Neuronal stem cell (in vitro differentiated cells): ENCODE data around the gene POLR1D.

ENCODE experiments used
- DNase-seq: peaks from one replicate; pipeline ENCODE4 v3.0.0-alpha.2; 2013; ENCODE audit warnings: low spot score
- H2AFZ ChIP-seq: one replicate; pipeline ENCODE4 v1.6.1; 2013; ENCODE audit warnings: mild to moderate bottlenecking, low read length, inconsistent platforms
- H2AK5ac ChIP-seq: 2 replicates; pipeline ENCODE4 v1.6.1; 2013; ENCODE audit warnings: low read depth, mild to moderate bottlenecking, inconsistent platforms, low read length, moderate library complexity, mixed read lengths
- H2BK120ac ChIP-seq: 2 replicates; pipeline ENCODE4 v1.6.1; 2013; ENCODE audit warnings: low read depth, mild to moderate bottlenecking, inconsistent platforms, low read length, moderate library complexity, mixed read lengths
- H2BK12ac ChIP-seq: one replicate; pipeline ENCODE4 v1.6.1; 2013; ENCODE audit warnings: low read length, inconsistent platforms
- H2BK15ac ChIP-seq: 2 replicates; pipeline ENCODE4 v1.6.1; 2013; ENCODE audit warnings: mild to moderate bottlenecking, low read length, inconsistent platforms, mixed read lengths
- H2BK5ac ChIP-seq: one replicate; pipeline ENCODE4 v1.6.1; 2013; ENCODE audit warnings: inconsistent platforms, mild to moderate bottlenecking, low read length, moderate library complexity
- H3K14ac ChIP-seq: one replicate; pipeline ENCODE4 v1.6.1; 2013; ENCODE audit warnings: low read length, inconsistent platforms
- H3K18ac ChIP-seq: 2 replicates; pipeline ENCODE4 v1.6.1; 2013; ENCODE audit warnings: low read length, inconsistent platforms
- H3K23ac ChIP-seq: 2 replicates; pipeline ENCODE4 v1.6.1; 2013; ENCODE audit warnings: low read depth, mild to moderate bottlenecking, mixed read lengths, low read length, inconsistent platforms; ENCODE audit not compliant: poor library complexity
- H3K27ac ChIP-seq: replicated peaks from 3 replicates; pipeline ENCODE4 v1.5.1; 2013; ENCODE audit warnings: low read length, inconsistent platforms
- H3K27me3 ChIP-seq, 3 experiments: 2 replicates each; pipeline ENCODE4 v1.6.1; 2013; ENCODE audit warnings: low read length in 3 of 3, mild to moderate bottlenecking in 2 of 3, inconsistent platforms in 1 of 3, low read depth in 1 of 3, mixed read lengths in 1 of 3, moderate library complexity in 1 of 3; ENCODE audit not compliant: control insufficient read depth in 3 of 3, insufficient read depth in 3 of 3
- H3K36me3 ChIP-seq, 2 donors: replicated peaks in 1 of 2; 2 replicates each; pipeline ENCODE4 v1.6.1; 2013; ENCODE audit warnings: low read length in 2 of 2; ENCODE audit not compliant: control insufficient read depth in 2 of 2, insufficient read depth in 2 of 2
- H3K4ac ChIP-seq: 2 replicates; pipeline ENCODE4 v1.6.1; 2013; ENCODE audit warnings: inconsistent platforms, mild to moderate bottlenecking, low read length, moderate library complexity
- H3K4me1 ChIP-seq, 2 donors: 1 replicate in 1 of 2; 2 replicates in 1 of 2; pipeline ENCODE4 v1.6.1; 2013; ENCODE audit warnings: low read length in 2 of 2, low read depth in 1 of 2; ENCODE audit not compliant: control insufficient read depth in 2 of 2, insufficient read depth in 1 of 2
- H3K4me2 ChIP-seq: one replicate; pipeline ENCODE4 v1.6.1; 2013; ENCODE audit warnings: mild to moderate bottlenecking, low read length, inconsistent platforms; ENCODE audit not compliant: insufficient read depth, poor library complexity, severe bottlenecking
- H3K4me3 ChIP-seq, 2 donors: 2 replicates each; pipeline ENCODE4 v1.5.1; 2013; ENCODE audit warnings: low read length in 2 of 2, mild to moderate bottlenecking in 2 of 2, inconsistent platforms in 1 of 2, moderate library complexity in 1 of 2
- H3K79me1 ChIP-seq: one replicate; pipeline ENCODE4 v1.6.1; 2013; ENCODE audit warnings: low read depth, mild to moderate bottlenecking, inconsistent platforms, low read length, moderate library complexity
- H3K9ac ChIP-seq: one replicate; pipeline ENCODE4 v1.6.1; 2013; ENCODE audit warnings: mild to moderate bottlenecking, low read depth, low read length, inconsistent platforms; ENCODE audit not compliant: poor library complexity
- H3K9me3 ChIP-seq, 2 donors: replicated peaks in 1 of 2; 2 replicates each; pipeline versions ENCODE3 to v1.6.1; 2013; ENCODE audit warnings: low read length in 2 of 2, mild to moderate bottlenecking in 2 of 2, inconsistent platforms in 1 of 2, low read depth in 1 of 2, mixed read lengths in 1 of 2, moderate library complexity in 1 of 2; ENCODE audit not compliant: control insufficient read depth in 2 of 2, insufficient read depth in 1 of 2
- H4K8ac ChIP-seq: one replicate; pipeline ENCODE4 v1.6.1; 2013; ENCODE audit warnings: low read depth, mild to moderate bottlenecking, inconsistent platforms, low read length, moderate library complexity
- H4K91ac ChIP-seq: one replicate; pipeline ENCODE4 v1.6.1; 2013; ENCODE audit warnings: low read length, low read depth, mild to moderate bottlenecking, inconsistent platforms; ENCODE audit not compliant: poor library complexity
- WGBS, 2 donors: extraction: QIAGEN DNeasy Blood & Tissue Kit; methylation state at CpG; one replicate each; pipeline ENCODE4 v1.1.7; 2013; ENCODE audit warnings: missing lambda C conversion rate in 2 of 2, mixed read lengths in 1 of 2; ENCODE audit not compliant: insufficient read length in 2 of 2, insufficient replicate concordance in 1 of 2; ENCODE audit errors: extremely low coverage in 2 of 2; 5-methylcytosine and 5-hydroxymethylcytosine counted together

The POLR1D gene

DNA sequence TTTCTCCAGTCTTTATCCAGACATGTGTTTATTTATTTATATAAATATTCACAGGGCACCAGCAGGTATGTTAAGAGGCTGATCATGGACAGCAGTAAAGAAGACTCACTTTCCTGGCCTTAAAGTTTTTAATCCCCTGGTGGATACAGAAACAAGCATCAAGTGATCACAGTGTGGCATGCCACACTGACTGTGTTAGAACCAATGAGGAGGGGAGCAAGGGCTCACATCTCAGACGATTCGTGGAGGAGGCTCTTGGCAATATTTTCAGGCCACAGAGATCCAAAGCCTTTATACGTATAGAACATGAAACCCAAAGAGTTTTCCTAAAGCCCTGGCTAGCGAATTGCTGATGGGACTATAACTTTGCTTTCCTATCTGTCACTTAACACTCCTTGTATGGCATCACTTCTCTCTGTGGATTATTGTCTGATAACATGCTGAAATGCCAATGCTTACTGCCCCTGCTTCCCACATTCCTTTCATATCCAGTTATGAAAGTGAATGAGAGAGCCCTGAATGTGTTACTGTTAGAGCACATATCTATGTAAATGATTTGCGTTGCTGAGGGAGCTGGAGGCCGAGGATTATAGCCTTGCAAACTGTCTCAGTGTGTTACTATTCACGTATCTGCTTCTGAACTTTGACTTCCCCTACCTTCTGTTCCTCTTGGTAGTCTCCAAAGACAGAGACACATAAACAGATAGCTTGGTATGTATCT, 37.6 kb downstream of the POLR1D start:
- Histone ChIP-seq H3K27ac (no peak overlapping the region), H3K9me3 (no peaks in the 10 kb centered on the region)
- no peak for DNase-seq

DNA sequence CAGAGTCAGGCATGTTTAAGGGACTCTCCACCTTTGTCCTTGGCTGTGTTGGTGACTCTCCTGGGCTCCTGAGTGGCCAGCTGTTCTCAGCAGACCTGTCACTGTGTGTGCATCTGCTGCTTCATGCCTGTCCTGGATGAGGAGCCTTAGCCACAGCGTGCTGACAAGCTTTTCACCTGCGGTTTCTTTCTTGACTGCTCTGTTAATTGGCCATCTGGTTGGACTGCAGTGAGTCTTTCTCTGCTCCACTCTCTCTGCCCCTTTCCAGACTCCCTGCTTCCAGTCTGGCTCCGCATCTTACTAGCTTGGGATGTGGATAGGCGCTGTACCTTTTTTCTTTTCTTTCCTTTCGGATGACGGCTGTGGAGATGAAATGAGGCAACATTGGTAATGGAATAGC, 38.8 kb downstream of the POLR1D start:
- no peaks in the 10 kb centered on the region for H3K9me3 ChIP-seq
- WGBS, 2 donors: no CpG with 5 or more reads among the region's 6 CpGs
- H3K4me2 ChIP-seq: no peak overlapping the region
- H3K4me3 ChIP-seq: no peak overlapping the region
- H2AFZ ChIP-seq: no peak overlapping the region
- H3K36me3 ChIP-seq: peaks cover 0 to 22% of the 10 kb centered on the region in 2 donors
- no peak overlapping the region for H2BK120ac ChIP-seq
- H2BK12ac ChIP-seq: no peak overlapping the region
- no peak overlapping the region for H3K4ac ChIP-seq
- H3K18ac ChIP-seq: no peak overlapping the region
- H3K9ac ChIP-seq: no peak overlapping the region
- H2BK15ac ChIP-seq: no peak overlapping the region
- H3K4me1 ChIP-seq: peaks cover 0 to 2% of the 10 kb centered on the region in 2 donors
- H2BK5ac ChIP-seq: no peak overlapping the region
- H3K14ac ChIP-seq: no peak overlapping the region
- DNase-seq: no peak
- no peaks in the 10 kb centered on the region for H3K27me3 ChIP-seq
- H2AK5ac ChIP-seq: no peak overlapping the region
- H3K23ac ChIP-seq: no peak overlapping the region
- H4K8ac ChIP-seq: no peak overlapping the region
- no peak overlapping the region for H4K91ac ChIP-seq
- no peaks in the 10 kb centered on the region for H3K79me1 ChIP-seq
- no peak overlapping the region for H3K27ac ChIP-seq

More for the DNA sequence above, 37.6 kb downstream of the POLR1D start:
- H3K4ac ChIP-seq: no peak overlapping the region
- no peak overlapping the region for H3K18ac ChIP-seq
- H3K27me3 ChIP-seq: no peaks in the 10 kb centered on the region
- no peak overlapping the region for H2BK12ac ChIP-seq
- H3K23ac ChIP-seq: no peak overlapping the region
- H3K4me1 ChIP-seq: peaks cover 0 to 2% of the 10 kb centered on the region in 2 donors
- no peak overlapping the region for H4K8ac ChIP-seq
- H3K14ac ChIP-seq: no peak overlapping the region
- no peak overlapping the region for H3K4me3 ChIP-seq
- H2AFZ ChIP-seq: no peak overlapping the region
- H3K9ac ChIP-seq: no peak overlapping the region
- peaks cover 0 to 26% of the 10 kb centered on the region in 2 donors for H3K36me3 ChIP-seq
- H4K91ac ChIP-seq: no peak overlapping the region
- H2BK5ac ChIP-seq: no peak overlapping the region
- H2AK5ac ChIP-seq: no peak overlapping the region
- H3K4me2 ChIP-seq: no peak overlapping the region
- no peak overlapping the region for H2BK120ac ChIP-seq
- H2BK15ac ChIP-seq: no peak overlapping the region
- no CpG with 5 or more reads among the region's 7 CpGs for WGBS, 2 donors
- H3K79me1 ChIP-seq: peaks cover 1% of the 10 kb centered on the region

DNA sequence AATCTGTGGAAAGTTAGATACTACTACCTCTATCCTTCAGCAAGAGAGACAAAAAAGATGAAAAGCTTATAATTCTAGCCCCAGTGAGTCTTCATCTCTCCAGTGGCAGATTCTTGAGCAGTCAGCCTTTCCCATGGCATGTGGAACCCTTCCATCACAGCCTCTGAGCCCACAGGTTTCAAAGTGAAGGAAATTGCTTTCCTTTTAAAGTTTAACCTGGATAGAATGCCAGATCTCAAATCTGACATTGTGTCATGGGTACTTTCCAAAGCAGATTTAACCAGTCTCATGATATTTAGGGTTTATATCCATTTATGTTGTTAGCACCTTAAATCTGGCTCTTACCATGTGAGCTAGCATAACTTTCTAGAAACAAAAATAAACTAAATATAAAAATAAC, 39.3 kb downstream of the POLR1D start:
- no peak overlapping the region for H3K27ac ChIP-seq
- no peak overlapping the region for H3K14ac ChIP-seq
- H4K8ac ChIP-seq: no peak overlapping the region
- no peaks in the 10 kb centered on the region for H3K9me3 ChIP-seq
- peaks cover 0 to 2% of the 10 kb centered on the region in 2 donors for H3K4me1 ChIP-seq
- no peak overlapping the region for H2BK15ac ChIP-seq
- H3K9ac ChIP-seq: no peak overlapping the region
- H3K23ac ChIP-seq: no peak overlapping the region
- H2AFZ ChIP-seq: no peak overlapping the region
- peaks cover 0 to 27% of the 10 kb centered on the region in 2 donors for H3K36me3 ChIP-seq
- no peak overlapping the region for H2AK5ac ChIP-seq
- no peak overlapping the region for H3K4me2 ChIP-seq
- no peak overlapping the region for H2BK120ac ChIP-seq
- no peak overlapping the region for H2BK5ac ChIP-seq
- H3K4me3 ChIP-seq: no peak overlapping the region
- H3K18ac ChIP-seq: no peak overlapping the region
- H3K79me1 ChIP-seq: no peaks in the 10 kb centered on the region
- no peak for DNase-seq
- no peaks in the 10 kb centered on the region for H3K27me3 ChIP-seq
- no peak overlapping the region for H4K91ac ChIP-seq
- H3K4ac ChIP-seq: no peak overlapping the region
- H2BK12ac ChIP-seq: no peak overlapping the region

DNA sequence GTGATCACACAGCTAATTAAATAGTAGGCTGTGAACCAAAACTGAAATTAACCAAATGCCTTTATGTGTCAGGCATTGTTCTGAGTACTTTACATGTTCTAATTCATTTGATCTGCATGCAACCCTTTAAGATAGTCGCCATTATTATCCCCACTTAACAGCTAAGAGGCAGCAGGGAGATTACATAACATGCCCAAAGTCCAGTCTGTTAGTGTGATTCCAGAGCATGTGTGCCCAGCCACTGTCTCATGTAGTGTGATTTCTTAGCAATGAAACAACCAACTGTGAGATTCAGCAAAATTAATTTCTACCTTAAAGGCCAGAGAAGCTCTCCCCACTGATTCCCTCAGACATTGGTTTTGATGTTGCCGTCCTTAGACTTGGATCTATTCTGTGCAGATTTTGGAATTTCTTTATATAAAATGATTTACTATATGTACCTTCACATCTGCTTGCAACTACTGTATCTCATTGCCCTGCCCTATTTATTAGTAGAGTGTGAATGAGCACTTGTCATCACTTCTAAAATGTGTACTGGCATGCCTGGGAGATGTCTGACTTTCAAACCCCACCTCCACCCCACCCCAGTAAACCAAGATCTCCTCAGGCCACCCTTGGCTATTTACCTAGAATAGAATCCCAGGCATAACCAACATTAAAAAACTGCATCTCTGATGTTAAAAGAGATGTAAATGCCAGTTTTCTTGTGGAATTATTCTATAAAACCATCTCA, 41.2 kb downstream of the POLR1D start:
- Histone ChIP-seq H3K4me1 (peaks cover 0 to 2% of the 10 kb centered on the region in 2 donors), H4K91ac (no peak overlapping the region), H3K27ac (no peak overlapping the region), H2BK120ac (no peak overlapping the region), H3K27me3 (no peaks in the 10 kb centered on the region), H3K18ac (no peak overlapping the region), H2AFZ (no peak overlapping the region), H2BK12ac (no peak overlapping the region), H3K23ac (no peak overlapping the region), H3K9me3 (peaks cover 0 to 1% of the 10 kb centered on the region in 2 donors), H3K79me1 (no peaks in the 10 kb centered on the region), H3K14ac (no peak overlapping the region), H3K4ac (no peak overlapping the region), H3K36me3 (peaks cover 4 to 40% of the 10 kb centered on the region in 2 donors), H3K9ac (no peak overlapping the region), H2AK5ac (no peak overlapping the region), H3K4me3 (no peak overlapping the region), H4K8ac (no peak overlapping the region), H2BK15ac (no peak overlapping the region), H2BK5ac (no peak overlapping the region), H3K4me2 (no peak overlapping the region)
- WGBS, 2 donors: no CpG with 5 or more reads among the region's 2 CpGs
- no peak for DNase-seq
